K562 (cell line): ENCODE measurements around the gene AHCYL1. TPM values are rescaled to one million over a fixed set of nuclear protein-coding genes. Genes with fewer than 3 reads are reported as not detected.

Source experiments
- CBFA2T3 ChIP-seq: fragments of 450-650 bp; IDR thresholded peaks from 2 replicates; pipeline ENCODE4 v1.6.1; 2017
- FOXP4 ChIP-seq: sonication (generic); formaldehyde crosslinking; IDR thresholded peaks from 2 replicates; pipeline ENCODE4 v1.8.0; 2022; ENCODE audit warnings: mild to moderate bottlenecking, missing genetic modification reagents, borderline replicate concordance
- GTF2B ChIP-seq: IDR thresholded peaks from 2 replicates; pipeline ENCODE4 v1.6.1; 2011; ENCODE audit not compliant: insufficient read length; ENCODE audit errors: extremely low read depth
- HDAC1 ChIP-seq, 2 experiments: fragments of 450-650 bp; IDR thresholded peaks; 2 replicates each; pipeline ENCODE4 v1.6.1; 2016 to 2017; ENCODE audit warnings: inconsistent platforms in 1 of 2, mild to moderate bottlenecking in 1 of 2, moderate library complexity in 1 of 2
- HEY1 ChIP-seq: fragments of 250-450 bp; sonication (Bioruptor Pico); IDR thresholded peaks from 2 replicates; pipeline ENCODE4 v1.5.0; 2020; ENCODE audit warnings: mild to moderate bottlenecking, moderate library complexity, borderline replicate concordance
- HNRNPUL1 ChIP-seq: fragments of 200-400 bp; formaldehyde crosslinking; IDR thresholded peaks from 2 replicates; pipeline ENCODE4 v1.6.1; 2017; ENCODE audit warnings: low read length
- KAT7 ChIP-seq: sonication (generic); formaldehyde crosslinking; IDR thresholded peaks from 2 replicates; pipeline ENCODE4 v1.8.0; 2022; ENCODE audit warnings: missing genetic modification reagents, mild to moderate bottlenecking, borderline replicate concordance
- MAFG ChIP-seq: fragments of 450-650 bp; conservative IDR thresholded peaks from 2 replicates; pipeline ENCODE4 v1.6.1; 2016; ENCODE audit warnings: missing genetic modification characterization, missing compliant biosample characterization
- MNT ChIP-seq, 2 experiments: fragments of 450-650 bp; conservative IDR thresholded peaks; 2 replicates each; pipeline ENCODE4 v1.6.1; 2017; ENCODE audit warnings: mild to moderate bottlenecking in 2 of 2, moderate library complexity in 2 of 2
- NR2C1 ChIP-seq, 2 experiments: fragments of 450-650 bp; IDR thresholded peaks; 2 replicates each; pipeline ENCODE4 v1.6.1; 2017; ENCODE audit warnings: mild to moderate bottlenecking in 2 of 2, antibody characterized with exemption in 1 of 2, inconsistent platforms in 1 of 2, missing compliant biosample characterization in 1 of 2, missing genetic modification characterization in 1 of 2
- PHF21A ChIP-seq: fragments of 450-650 bp; IDR thresholded peaks from 2 replicates; pipeline ENCODE4 v1.6.1; 2017; ENCODE audit warnings: low read depth, borderline replicate concordance
- PPARD ChIP-seq: fragments of 250-450 bp; sonication (Bioruptor Pico); IDR thresholded peaks from 2 replicates; pipeline ENCODE4 v1.8.0; 2022; ENCODE audit warnings: inconsistent platforms, mild to moderate bottlenecking, moderate library complexity
- PRPF4 ChIP-seq: fragments of 200-400 bp; formaldehyde crosslinking; IDR thresholded peaks from one replicate; pipeline ENCODE4 v1.6.1; 2017; ENCODE audit warnings: low read length, low read depth, mild to moderate bottlenecking; ENCODE audit not compliant: insufficient read depth, poor library complexity, severe bottlenecking
- PTRF ChIP-seq: fragments of 450-650 bp; IDR thresholded peaks from 2 replicates; pipeline ENCODE4 v1.6.1; 2016; ENCODE audit warnings: mild to moderate bottlenecking, missing genetic modification characterization, missing compliant biosample characterization
- PYGO2 ChIP-seq: fragments of 450-650 bp; IDR thresholded peaks from 2 replicates; pipeline ENCODE4 v1.6.1; 2016; ENCODE audit warnings: mild to moderate bottlenecking, missing genetic modification characterization, moderate library complexity, missing compliant biosample characterization
- SETDB1 ChIP-seq: IDR thresholded peaks from one replicate; pipeline ENCODE4 v1.6.1; 2012; ENCODE audit warnings: low read length, control low read depth, inconsistent platforms
- SNAPC5 ChIP-seq: fragments of 250-450 bp; sonication (Bioruptor Pico); IDR thresholded peaks from 2 replicates; pipeline ENCODE4 v1.8.0; 2021; ENCODE audit warnings: moderate library complexity, mild to moderate bottlenecking, inconsistent platforms
- ZKSCAN8 ChIP-seq: fragments of 200-800 bp; sonication (Bioruptor generic); IDR thresholded peaks from 2 replicates; pipeline ENCODE4 v1.6.1; 2016; ENCODE audit warnings: missing genetic modification characterization, missing compliant biosample characterization
- ZNF121 ChIP-seq: sonication (generic); formaldehyde crosslinking; conservative IDR thresholded peaks from 2 replicates; pipeline ENCODE4 v1.8.0; 2022; ENCODE audit warnings: missing genetic modification reagents
- ZNF280B ChIP-seq: fragments of 250-450 bp; sonication (Bioruptor Pico); IDR thresholded peaks from 2 replicates; pipeline ENCODE4 v1.5.1; 2021; ENCODE audit warnings: mild to moderate bottlenecking
- ZNF76 ChIP-seq: fragments of 250-450 bp; sonication (Bioruptor Pico); IDR thresholded peaks from 2 replicates; pipeline ENCODE4 v1.4.0; 2020; ENCODE audit warnings: mild to moderate bottlenecking, moderate library complexity, borderline replicate concordance
- polyA plus RNA-seq, 8 experiments: library from polyadenylated mRNA; depleted of rRNA in 4 of 8; stranded (reverse) in 5 of 8; unstranded in 3 of 8; fragments of >200 nt; fragmentation: Nextera tagmentation in 2 of 8; fragmentation: Illumina TruSeq in 1 of 8; extraction: Ambion mirVana in 2 of 8; extraction: Trizol in 1 of 8; gene quantifications; 2 replicates each; pipeline versions ENCODE4 v1.2.1 to v1.2.3, GENCODE V29; 2011 to 2014; ENCODE audit warnings: inconsistent platforms in 1 of 8, missing spikeins in 1 of 8
- total RNA-seq, 7 experiments: library from RNA; depleted of rRNA in 6 of 7; stranded (reverse); fragments of >200 nt in 6 of 7; fragmentation: Illumina TruSeq in 2 of 7; extraction: Trizol in 2 of 7; gene quantifications; 2 replicates each; pipeline versions ENCODE4 v1.2.1 to v1.2.3, GENCODE V29; 2011 to 2021; ENCODE audit warnings: low replicate concordance in 1 of 7

The AHCYL1 gene
- total and polyA plus RNA-seq, 9 of the 15 experiments (the other 6 are each of a cell fraction or from before 2014, with no cell fraction given), result 27.3 to 118 (median 44.5) TPM

GRCh38 chr1:110003747-110004428, 19.3 kb downstream of the AHCYL1 start (continued):
- no peak for TF ChIP-seq SNAPC5 (CRISPR knock-in tag)
- TF ChIP-seq KAT7 (CRISPR knock-in tag), result no peak
- peak in 1 of 2 experiments; percentile 75; a peak in 1 of 4 replicates for TF ChIP-seq HDAC1 (IDR thresholded peaks at IDR 0.05)
- no peak for TF ChIP-seq ZNF76 (CRISPR knock-in tag)
- peak; percentile 71 for TF ChIP-seq CBFA2T3
- no peak for TF ChIP-seq PYGO2
- no peak for TF ChIP-seq PPARD (CRISPR knock-in tag)
- peak; percentile 6 to 62; a peak in 1 of 4 replicates for TF ChIP-seq MNT (conservative IDR thresholded peaks at IDR 0.05)
- TF ChIP-seq GTF2B, result no peak
- no peak for TF ChIP-seq SETDB1
- TF ChIP-seq ZNF280B, result no peak
- TF ChIP-seq FOXP4 (CRISPR knock-in tag), result no peak
- no peak for TF ChIP-seq PRPF4
- TF ChIP-seq ZNF121 (CRISPR knock-in tag), result no peak
- TF ChIP-seq HEY1 (CRISPR knock-in tag), result no peak
- no peak for TF ChIP-seq HNRNPUL1
- no peak for TF ChIP-seq NR2C1 (IDR thresholded peaks at IDR 0.05)
- peak; percentile 57 for TF ChIP-seq NR2C1 (tag; IDR thresholded peaks at IDR 0.05)
- peak; percentile 9; the same call in 1 of the 2 replicates for TF ChIP-seq PHF21A
- no peak for TF ChIP-seq PTRF (tag)
- TF ChIP-seq ZKSCAN8, result no peak
- peak; percentile 98 for TF ChIP-seq MAFG (tag)
